CD14-positive monocyte (primary cell): ENCODE results near the gene CRABP2. TPM values are rescaled to one million over a fixed set of nuclear protein-coding genes. Genes with fewer than 3 reads are reported as not detected.

Experiments used
- DNase-seq, 3 donors: peaks; one replicate each; pipeline ENCODE4 v3.0.0-alpha.2; 2011 to 2022
- H2AFZ ChIP-seq: 2 replicates; pipeline ENCODE4 v1.6.0; 2012; ENCODE audit warnings: mild to moderate bottlenecking, low read depth, low read length, inconsistent platforms; ENCODE audit not compliant: insufficient read depth, poor library complexity, severe bottlenecking
- H3K27ac ChIP-seq, 2 donors: 1 replicate in 1 of 2; 2 replicates in 1 of 2; pipeline ENCODE4 v1.5.1; 2012 to 2013; ENCODE audit warnings: low read length in 2 of 2, control low read depth in 1 of 2, inconsistent platforms in 1 of 2, low read depth in 1 of 2, mild to moderate bottlenecking in 1 of 2
- H3K27me3 ChIP-seq, 2 donors: one replicate each; pipeline versions ENCODE4 v1.6.0 to v1.6.1; 2011 to 2013; ENCODE audit warnings: low read length in 2 of 2; ENCODE audit not compliant: control insufficient read depth in 2 of 2, insufficient read depth in 2 of 2
- H3K36me3 ChIP-seq, 2 donors: replicated peaks in 1 of 2; 1 replicate in 1 of 2; 2 replicates in 1 of 2; pipeline versions ENCODE4 v1.5.1 to v1.6.1; 2012 to 2013; ENCODE audit warnings: low read length in 2 of 2, control low read depth in 1 of 2, inconsistent platforms in 1 of 2, mild to moderate bottlenecking in 1 of 2; ENCODE audit not compliant: insufficient read depth in 2 of 2, control insufficient read depth in 1 of 2
- H3K4me1 ChIP-seq, 2 donors: 1 replicate in 1 of 2; 2 replicates in 1 of 2; pipeline versions ENCODE4 v1.5.1 to v1.6.1; 2012 to 2013; ENCODE audit warnings: low read length in 2 of 2, control low read depth in 1 of 2, inconsistent platforms in 1 of 2, mild to moderate bottlenecking in 1 of 2, moderate library complexity in 1 of 2; ENCODE audit not compliant: insufficient read depth in 2 of 2, control insufficient read depth in 1 of 2
- H3K4me2 ChIP-seq: replicated peaks from 2 replicates; pipeline ENCODE3; 2012; ENCODE audit warnings: low read length, moderate library complexity, mild to moderate bottlenecking; ENCODE audit not compliant: poor library complexity, severe bottlenecking; ENCODE audit errors: extremely low read depth
- H3K4me3 ChIP-seq, 3 experiments: fragments of 200-600 bp in 1 of 3; sonication (generic) in 1 of 3; replicated peaks in 1 of 3; 1 replicate in 2 of 3; 2 replicates in 1 of 3; pipeline ENCODE4 v1.5.1; 2011 to 2013; ENCODE audit warnings: low read length in 3 of 3, mild to moderate bottlenecking in 3 of 3, control low read depth in 2 of 3, low read depth in 2 of 3, inconsistent platforms in 1 of 3, moderate library complexity in 1 of 3
- H3K79me2 ChIP-seq: 2 replicates; pipeline ENCODE4 v1.6.0; 2012; ENCODE audit warnings: mild to moderate bottlenecking, control low read depth, inconsistent platforms, low read length, moderate library complexity; ENCODE audit not compliant: insufficient read depth
- H3K9ac ChIP-seq: 2 replicates; pipeline ENCODE4 v1.6.0; 2017; ENCODE audit warnings: low read length, mild to moderate bottlenecking; ENCODE audit not compliant: insufficient read depth, poor library complexity, severe bottlenecking
- H3K9me3 ChIP-seq, 2 donors: replicated peaks in 1 of 2; 1 replicate in 1 of 2; 2 replicates in 1 of 2; pipeline versions ENCODE4 v1.5.1 to v1.6.1; 2012 to 2013; ENCODE audit warnings: low read length in 2 of 2, control low read depth in 1 of 2; ENCODE audit not compliant: control insufficient read depth in 1 of 2, insufficient read depth in 1 of 2
- H4K20me1 ChIP-seq: 2 replicates; pipeline ENCODE4 v1.6.0; 2012; ENCODE audit warnings: mild to moderate bottlenecking, low read length, control low read depth, moderate library complexity; ENCODE audit not compliant: insufficient read depth
- H3K27ac Mint-ChIP-seq, 7 donors: one replicate each; pipeline ENCODE4 v1.8.0; 2020; ENCODE audit warnings: mild to moderate bottlenecking in 7 of 7, mixed read lengths in 7 of 7, moderate library complexity in 6 of 7, inconsistent platforms in 2 of 7
- H3K27me3 Mint-ChIP-seq, 3 donors: one replicate each; pipeline ENCODE4 v1.8.0; 2021 to 2022; ENCODE audit warnings: low read depth in 3 of 3, mild to moderate bottlenecking in 3 of 3, mixed read lengths in 3 of 3, moderate library complexity in 3 of 3, inconsistent platforms in 1 of 3
- H3K36me3 Mint-ChIP-seq, 2 donors: one replicate each; pipeline ENCODE4 v1.8.0; 2020; ENCODE audit warnings: mixed read lengths in 2 of 2, inconsistent platforms in 1 of 2, mild to moderate bottlenecking in 1 of 2
- H3K4me1 Mint-ChIP-seq: one replicate; pipeline ENCODE4 v1.8.0; 2020; ENCODE audit warnings: mild to moderate bottlenecking, mixed read lengths
- H3K4me3 Mint-ChIP-seq, 2 donors: one replicate each; pipeline ENCODE4 v1.8.0; 2020; ENCODE audit warnings: mild to moderate bottlenecking in 2 of 2, mixed read lengths in 2 of 2, moderate library complexity in 1 of 2
- H3K9me3 Mint-ChIP-seq, 7 donors: one replicate each; pipeline ENCODE4 v1.8.0; 2020 to 2022; ENCODE audit warnings: mixed read lengths in 7 of 7, mild to moderate bottlenecking in 6 of 7, moderate library complexity in 6 of 7, inconsistent platforms in 2 of 7
- WGBS: methylation state at CpG from one replicate; pipeline ENCODE4 v1.1.5; 2013; ENCODE audit warnings: missing lambda C conversion rate; ENCODE audit not compliant: insufficient coverage; 5-methylcytosine and 5-hydroxymethylcytosine counted together
- intact Hi-C, 2 donors: fragments of 100-400 bp; cut with micrococcal nuclease; formaldehyde crosslinking; loops; one replicate each; pipeline versions ENCODE4 v1.15.0 to v1.15.1; 2023
- polyA plus RNA-seq, 3 donors: library from polyadenylated mRNA; depleted of rRNA in 1 of 3; unstranded in 2 of 3; stranded (reverse) in 1 of 3; fragments of 300-500 nt in 2 of 3; fragments of >200 nt in 1 of 3; fragmentation: Illumina TruSeq in 2 of 3; gene quantifications; 1 replicate in 2 of 3; 2 replicates in 1 of 3; pipeline ENCODE4 v1.2.3, GENCODE V29; 2012 to 2021
- TF ChIP-seq, protein P1 (sequence below): fragments of 200-600 bp; IDR thresholded peaks from one replicate; pipeline ENCODE4 v1.8.0; 2022; ENCODE audit warnings: antibody characterized with exemption, mild to moderate bottlenecking

CRABP2 gene
- polyA plus RNA-seq, 3 donors: 0.23 to 1.8 TPM; not detected in 1

DNA sequence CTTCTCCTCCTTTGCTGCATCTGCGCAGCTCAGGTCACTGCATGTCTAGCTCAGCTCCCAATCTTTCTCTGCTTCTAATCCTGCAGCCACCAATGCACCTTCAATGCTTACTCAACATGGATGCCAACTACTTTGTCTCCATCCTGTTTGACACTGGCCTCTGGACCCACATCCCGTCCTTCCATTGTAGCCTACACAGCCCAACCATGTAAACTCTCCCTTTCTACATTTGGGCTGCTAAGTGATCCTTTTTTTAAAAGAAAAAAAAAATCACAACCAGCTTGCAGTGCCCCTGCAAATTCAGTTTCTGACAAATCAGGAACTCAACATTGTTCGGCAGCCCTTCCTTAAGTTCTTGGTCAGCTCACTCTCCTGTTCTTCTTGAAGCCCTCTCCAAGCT is 9.4 kb upstream of the CRABP2 start:
- peaks cover 0 to 17% of the 10 kb centered on the region in 2 donors for H3K36me3 ChIP-seq
- H3K27me3 ChIP-seq: no peaks in the 10 kb centered on the region
- Mint-ChIP-seq H3K4me1 (no peaks in the 10 kb centered on the region), H3K36me3 (peaks cover 35 to 46% of the 10 kb centered on the region in 2 donors), H3K27me3 (peaks cover 0 to 3% (median 1%) of the 10 kb centered on the region in 3 donors), H3K9me3 (no peaks in the 10 kb centered on the region), H3K27ac (peak overlapping the region in 1 of 7 donors; percentile 24), H3K4me3 (no peak overlapping the region)
- no peak overlapping the region for H3K4me2 ChIP-seq
- DNase-seq: no peak
- H3K9me3 ChIP-seq: no peaks in the 10 kb centered on the region
- no peak overlapping the region for H3K27ac ChIP-seq
- intact Hi-C loops: no loop called here
- no peak overlapping the region for H3K4me3 ChIP-seq
- WGBS: 93% methylated on average over 3 of the region's 3 CpGs
- no peaks in the 10 kb centered on the region for H3K4me1 ChIP-seq
- no peaks in the 10 kb centered on the region for H3K79me2 ChIP-seq
- TF ChIP-seq, protein P1, sequence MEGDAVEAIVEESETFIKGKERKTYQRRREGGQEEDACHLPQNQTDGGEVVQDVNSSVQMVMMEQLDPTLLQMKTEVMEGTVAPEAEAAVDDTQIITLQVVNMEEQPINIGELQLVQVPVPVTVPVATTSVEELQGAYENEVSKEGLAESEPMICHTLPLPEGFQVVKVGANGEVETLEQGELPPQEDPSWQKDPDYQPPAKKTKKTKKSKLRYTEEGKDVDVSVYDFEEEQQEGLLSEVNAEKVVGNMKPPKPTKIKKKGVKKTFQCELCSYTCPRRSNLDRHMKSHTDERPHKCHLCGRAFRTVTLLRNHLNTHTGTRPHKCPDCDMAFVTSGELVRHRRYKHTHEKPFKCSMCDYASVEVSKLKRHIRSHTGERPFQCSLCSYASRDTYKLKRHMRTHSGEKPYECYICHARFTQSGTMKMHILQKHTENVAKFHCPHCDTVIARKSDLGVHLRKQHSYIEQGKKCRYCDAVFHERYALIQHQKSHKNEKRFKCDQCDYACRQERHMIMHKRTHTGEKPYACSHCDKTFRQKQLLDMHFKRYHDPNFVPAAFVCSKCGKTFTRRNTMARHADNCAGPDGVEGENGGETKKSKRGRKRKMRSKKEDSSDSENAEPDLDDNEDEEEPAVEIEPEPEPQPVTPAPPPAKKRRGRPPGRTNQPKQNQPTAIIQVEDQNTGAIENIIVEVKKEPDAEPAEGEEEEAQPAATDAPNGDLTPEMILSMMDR: no peak
- no peak overlapping the region for H3K9ac ChIP-seq
- no peak overlapping the region for H2AFZ ChIP-seq
- H4K20me1 ChIP-seq: peaks cover 13% of the 10 kb centered on the region

DNA sequence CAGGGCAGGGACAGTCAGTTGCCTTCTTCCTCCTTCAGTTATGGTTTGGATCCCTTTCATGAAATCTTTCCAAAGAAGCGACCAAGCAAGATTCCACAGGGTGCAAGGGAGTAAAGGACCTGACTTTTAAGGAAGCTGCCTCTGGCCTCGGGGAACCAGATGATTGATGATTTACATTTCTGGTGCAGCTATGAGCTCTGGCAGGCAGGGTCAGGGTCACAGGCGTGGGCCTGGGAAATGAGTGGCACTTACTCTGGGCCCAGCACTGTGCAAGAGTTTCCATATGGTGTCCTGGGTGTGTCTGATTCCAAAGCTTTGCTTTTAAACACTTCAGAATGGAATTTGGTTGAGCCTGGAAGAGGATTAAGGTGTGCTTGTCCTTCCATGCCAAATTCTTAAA is 7.2 kb upstream of the CRABP2 start:
- TF ChIP-seq, protein P1: no peak
- WGBS: 60% methylated on average over 3 of the region's 3 CpGs
- Histone ChIP-seq H3K27ac (no peak overlapping the region), H3K4me1 (no peaks in the 10 kb centered on the region), H2AFZ (no peak overlapping the region), H4K20me1 (peaks cover 9% of the 10 kb centered on the region), H3K79me2 (no peaks in the 10 kb centered on the region), H3K36me3 (peaks cover 0 to 9% of the 10 kb centered on the region in 2 donors), H3K4me2 (no peak overlapping the region), H3K4me3 (no peak overlapping the region), H3K9ac (no peak overlapping the region), H3K27me3 (peaks cover 0 to 10% of the 10 kb centered on the region in 2 donors), H3K9me3 (no peaks in the 10 kb centered on the region)
- peaks cover 0 to 1% (median 0%) of the 10 kb centered on the region in 7 donors for H3K9me3 Mint-ChIP-seq
- peaks cover 10 to 22% (median 13%) of the 10 kb centered on the region in 3 donors for H3K27me3 Mint-ChIP-seq
- intact Hi-C loops: no loop called here
- no peak for DNase-seq
- H3K4me1 Mint-ChIP-seq: no peaks in the 10 kb centered on the region
- peaks cover 32 to 34% of the 10 kb centered on the region in 2 donors for H3K36me3 Mint-ChIP-seq
- no peak overlapping the region for H3K27ac Mint-ChIP-seq
- H3K4me3 Mint-ChIP-seq: no peak overlapping the region
